ENCODE results near the gene STIP1. TPM values are rescaled to one million over a fixed set of nuclear protein-coding genes. Genes with fewer than 3 reads are reported as not detected.

STIP1 gene
- total and polyA plus RNA-seq, 2 of the 8 experiments (the other 6 are each of a cell fraction or from before 2014, with no cell fraction given): 140 to 329 TPM

DNA sequence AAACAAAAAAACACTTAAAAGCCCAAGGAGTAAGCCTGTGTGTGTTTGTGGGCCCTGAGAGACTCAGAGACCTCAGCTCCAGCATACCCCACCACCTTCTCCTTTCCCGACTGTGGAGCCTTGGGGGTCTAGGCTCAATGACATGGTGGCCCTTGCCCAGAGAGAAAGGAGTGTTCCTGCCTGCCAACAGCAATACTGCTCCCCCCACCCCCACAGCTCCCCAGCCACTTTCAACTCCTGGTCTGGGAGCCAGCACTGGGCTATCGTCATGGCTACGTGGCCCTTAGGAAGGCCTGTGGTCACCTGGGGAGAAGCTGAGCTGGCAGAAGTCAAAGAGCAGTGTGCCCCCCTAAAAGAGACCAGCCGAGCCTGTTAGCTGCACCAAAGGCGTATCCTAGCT is 58.1 kb downstream of the STIP1 start:
- Histone ChIP-seq H3K27me3 (replicated peaks in 1 of 4; ENCODE audit: control insufficient read depth in 3 of 4, extremely low read depth in 1 of 4, insufficient read depth in 3 of 4, low read length in 3 of 4) (no peaks in the 10 kb centered on the region), H4K5ac (ENCODE audit: insufficient read length, low read depth, low read length) (no peak overlapping the region), H2AFZ (ENCODE audit: low read length) (no peak overlapping the region), H2BK20ac (ENCODE audit: low read length) (no peak overlapping the region), H3K9me3 (ENCODE audit: insufficient read depth in 2 of 2, low read depth in 1 of 2, low read length in 1 of 2) (no peaks in the 10 kb centered on the region), H3K14ac (ENCODE audit: insufficient read length) (no peak overlapping the region), H3K79me1 (ENCODE audit: low read depth, low read length) (peaks cover 6% of the 10 kb centered on the region), H3K56ac (replicated peaks; ENCODE audit: insufficient read length, low read depth, low read length) (no peak overlapping the region), H3K79me2 (ENCODE audit: control insufficient read depth in 1 of 2, insufficient read depth in 2 of 2, low read length in 2 of 2) (peaks cover 6 to 21% of the 10 kb centered on the region in 2 experiments; a peak in 3 of 4 replicates), H3K23ac (ENCODE audit: insufficient read length) (no peak overlapping the region), H3K23me2 (ENCODE audit: low read depth, low read length) (peaks cover 20% of the 10 kb centered on the region), H3K4me2 (ENCODE audit: insufficient read depth in 1 of 2, low read depth in 2 of 2, low read length in 2 of 2) (no peak overlapping the region; a peak in 1 of 4 replicates), H4K91ac (replicated peaks; ENCODE audit: insufficient read length, low read length) (no peak overlapping the region), H3K9ac (replicated peaks in 1 of 4; ENCODE audit: extremely low read depth in 1 of 4, low read depth in 3 of 4, low read length in 3 of 4) (no peak overlapping the region), H4K20me1 (replicated peaks in 1 of 2; ENCODE audit: control insufficient read depth in 1 of 2, insufficient read depth in 2 of 2, low read length in 2 of 2) (peaks cover 0 to 13% of the 10 kb centered on the region in 2 experiments), H2AK5ac (ENCODE audit: low read depth, low read length) (no peak overlapping the region), H2BK5ac (ENCODE audit: low read depth, low read length) (no peak overlapping the region), H3K4ac (replicated peaks; ENCODE audit: insufficient read length, low read depth, low read length) (no peak overlapping the region), H3K4me3 (ENCODE audit: extremely low read depth in 1 of 4, insufficient read depth in 2 of 4, low read depth in 3 of 4, low read length in 4 of 4) (no peak overlapping the region), H2BK120ac (replicated peaks; ENCODE audit: low read depth, low read length) (no peak overlapping the region), H2BK15ac (ENCODE audit: low read length) (no peak overlapping the region), H3K4me1 (replicated peaks in 1 of 4; ENCODE audit: control insufficient read depth in 3 of 4, insufficient read depth in 4 of 4, low read length in 3 of 4) (peaks cover 0 to 32% (median 25%) of the 10 kb centered on the region in 4 experiments; a peak in 6 of 7 replicates), H2BK12ac (ENCODE audit: low read depth, low read length) (no peak overlapping the region), H4K8ac (ENCODE audit: extremely low read depth, insufficient read depth, low read length) (0 out of 2 replicates have a peak overlapping the region, but pooled peaks have one; percentile 20), H3K36me3 (ENCODE audit: control insufficient read depth in 2 of 4, insufficient read depth in 4 of 4, low read length in 3 of 4) (peaks cover 0 to 17% (median 4%) of the 10 kb centered on the region in 4 experiments; a peak in 4 of 8 replicates), H3K27ac (ENCODE audit: low read depth, low read length) (no peak overlapping the region), H3K18ac (ENCODE audit: extremely low read depth, low read length) (no peak overlapping the region)
- ChIA-PET CTCF (ENCODE audit: partially characterized antibody) (interaction anchor here (0.8 to 10.0 kb wide), 13 partner anchors 12 to 59 kb away, joined by 3 to 102 read pairs (median 4); partner anchors contain the start of genes CATSPERZ, ESRRA, FERMT3 and NUDT22), POLR2A (ENCODE audit: partially characterized antibody) (interaction anchor here (1.0 to 13.1 kb wide), 16 partner anchors 7 to 96 kb away, joined by 3 to 352 read pairs (median 21); partner anchors contain the start of genes BAD, CCDC88B, DNAJC4 and FERMT3)
- FAIRE-seq (no peak), DNase-seq (ENCODE audit: low read depth in 1 of 2, low spot score in 2 of 2) (no peak)
- 74% methylated on average over 5 of the region's 5 CpGs; no CpG with 5 or more reads in 1 of the 2 experiments for WGBS, 2 experiments (ENCODE audit: extremely low coverage in 1 of 2, insufficient coverage in 1 of 2, insufficient read length in 1 of 2, insufficient replicate concordance in 2 of 2, low coverage in 1 of 2, low lambda C conversion rate in 2 of 2, missing lambda C conversion rate in 1 of 2)
- TF ChIP-seq POLR2AphosphoS5 (IDR thresholded peaks at IDR 0.05; ENCODE audit: low read depth, low read length): peak; percentile 56; the same call in 1 of the 2 replicates

All from H1 (cell line).